ENCODE data around the gene LYST. TPM values are rescaled to one million over a fixed set of nuclear protein-coding genes. Genes with fewer than 3 reads are reported as not detected.

Gene LYST
- total RNA-seq, 1 experiment from 2014 or later = 4.5 TPM

Other genes starting within 250 kb of the LYST start
- 0.06 and 0.11 TPM in 2 replicates for gene GNG4, start 217.1 kb downstream of the LYST start, total RNA-seq (2014; rRNA removed)
- gene NID1, start 198.2 kb upstream of the LYST start, total RNA-seq (2014; rRNA removed) = 19.2 and 19.9 TPM in 2 replicates

Measured in LHCN-M2 (cell line).